Measurements from ENCODE around the gene LSAMP. TPM values are rescaled to one million over a fixed set of nuclear protein-coding genes. Genes with fewer than 3 reads are reported as not detected.

Gene LSAMP
- total and polyA plus RNA-seq, 2 of the 8 experiments (the other 6 are each of a cell fraction or from before 2014, with no cell fraction given), result 1.8 to 5.7 TPM

- TF ChIP-seq BRCA1 (IDR thresholded peaks at IDR 0.05; ENCODE audit: low read depth, low read length), result no peak
- TF ChIP-seq EP300 (IDR thresholded peaks at IDR 0.05; ENCODE audit: borderline replicate concordance in 1 of 2, low read depth in 2 of 2, low read length in 2 of 2), result no peak
- TF ChIP-seq, protein P1, sequence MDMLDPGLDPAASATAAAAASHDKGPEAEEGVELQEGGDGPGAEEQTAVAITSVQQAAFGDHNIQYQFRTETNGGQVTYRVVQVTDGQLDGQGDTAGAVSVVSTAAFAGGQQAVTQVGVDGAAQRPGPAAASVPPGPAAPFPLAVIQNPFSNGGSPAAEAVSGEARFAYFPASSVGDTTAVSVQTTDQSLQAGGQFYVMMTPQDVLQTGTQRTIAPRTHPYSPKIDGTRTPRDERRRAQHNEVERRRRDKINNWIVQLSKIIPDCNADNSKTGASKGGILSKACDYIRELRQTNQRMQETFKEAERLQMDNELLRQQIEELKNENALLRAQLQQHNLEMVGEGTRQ (IDR thresholded peaks at IDR 0.05; ENCODE audit: low read length), result no peak
Observed at GRCh38 chr3:115862099-115862498, 583.2 kb downstream of the LSAMP start (continued).

Data from H1 (cell line).